HTERT RPE-1 (cell line): ENCODE measurements around the gene OTOGL.
"Not testable (repeated sequence)": the region's sequence is repeated elsewhere in the genome, so short reads cannot be mapped to it uniquely, and the experiment has no call there.

Experiments
- in situ Hi-C: fragments of 300-500 bp; cut with MboI; formaldehyde crosslinking; loops from 4 replicates; pipeline ENCODE4 v1.14.3; 2020; ENCODE audit warnings: low sequenced_read_pairs

Gene OTOGL, protein sequence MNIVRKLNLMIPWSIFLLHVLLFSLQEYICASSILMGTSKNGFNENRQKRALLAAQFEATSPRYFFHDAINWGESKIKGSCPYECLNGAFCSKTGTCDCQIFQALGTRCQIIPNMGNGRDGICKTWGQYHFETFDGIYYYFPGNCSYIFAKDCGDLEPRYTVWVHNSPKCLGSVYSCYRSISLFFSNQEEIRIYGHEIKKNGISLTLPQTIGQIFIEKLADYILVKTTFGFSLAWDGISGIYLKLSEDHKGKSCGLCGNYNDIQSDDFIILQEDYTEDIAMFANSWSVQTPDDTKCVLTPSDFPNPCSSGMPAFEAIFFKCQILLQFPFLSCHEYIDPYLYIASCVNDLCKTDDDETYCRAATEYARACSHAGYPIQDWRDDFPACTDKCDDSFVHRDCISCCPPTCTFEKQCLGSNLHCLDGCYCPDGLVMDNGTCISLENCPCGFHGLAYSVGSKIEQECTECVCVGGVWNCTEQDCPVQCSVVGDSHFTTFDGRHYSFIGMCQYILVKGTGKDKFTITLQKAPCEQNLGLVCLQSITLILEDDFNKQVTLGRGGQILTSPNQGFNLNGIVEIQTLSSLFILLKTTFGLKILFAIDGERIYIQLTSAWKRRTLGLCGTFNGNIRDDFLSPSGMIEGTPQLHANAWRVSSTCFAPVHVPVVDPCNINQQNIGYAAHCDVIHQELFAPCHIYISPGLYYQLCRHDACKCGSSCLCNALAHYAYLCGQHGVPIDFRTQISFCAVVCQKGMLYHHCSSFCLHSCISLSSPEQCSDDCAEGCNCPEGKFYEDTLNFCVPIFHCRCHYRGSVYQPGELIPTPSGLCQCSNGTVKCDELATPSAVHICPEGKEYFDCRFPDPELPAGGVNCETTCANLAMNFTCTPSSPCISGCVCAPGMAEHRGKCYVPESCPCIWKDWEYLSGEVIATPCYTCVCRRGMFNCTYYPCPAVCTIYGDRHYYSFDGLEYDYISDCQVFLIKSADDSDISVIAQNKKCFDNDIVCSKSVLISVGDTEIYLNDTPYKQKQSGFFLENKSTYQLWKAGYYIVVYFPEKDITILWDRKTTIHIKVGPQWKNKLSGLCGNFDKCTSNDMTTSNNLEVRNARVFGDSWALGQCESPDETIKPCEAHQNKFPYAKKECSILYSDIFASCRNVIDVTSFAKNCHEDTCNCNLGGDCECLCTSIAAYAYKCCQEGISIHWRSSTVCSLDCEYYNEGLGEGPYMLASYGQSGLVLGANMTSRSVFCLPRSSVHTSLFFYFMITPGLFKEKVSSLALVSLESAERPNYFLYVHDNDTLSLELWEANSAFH (N-terminal part only)

DNA sequence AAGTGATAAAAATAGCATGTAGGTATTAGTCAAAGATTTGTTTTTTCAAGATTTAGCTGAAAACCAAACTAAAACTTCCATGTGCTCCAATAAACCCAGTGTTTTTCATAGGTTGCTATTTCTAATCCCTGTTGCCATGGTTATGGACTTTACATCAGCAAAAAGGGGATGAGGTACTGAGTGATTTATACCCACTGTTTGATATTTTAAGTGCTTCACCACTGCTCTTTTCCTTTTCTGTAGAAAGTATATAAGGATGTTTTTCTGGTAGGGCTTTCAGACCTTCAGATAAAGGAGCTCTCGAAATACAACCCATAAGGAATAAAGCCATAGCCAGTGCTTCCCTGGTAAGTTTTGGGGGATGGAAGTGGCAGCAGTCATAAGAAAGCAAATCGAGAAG is at the start of gene OTOGL:
Gene OTOGL, plus strand, starts transcription at position 279 of the 400 bp plus-strand sequence. CDS start 109,895 bp downstream, outside the sequence.
- in situ Hi-C loops = no loop called here

DNA sequence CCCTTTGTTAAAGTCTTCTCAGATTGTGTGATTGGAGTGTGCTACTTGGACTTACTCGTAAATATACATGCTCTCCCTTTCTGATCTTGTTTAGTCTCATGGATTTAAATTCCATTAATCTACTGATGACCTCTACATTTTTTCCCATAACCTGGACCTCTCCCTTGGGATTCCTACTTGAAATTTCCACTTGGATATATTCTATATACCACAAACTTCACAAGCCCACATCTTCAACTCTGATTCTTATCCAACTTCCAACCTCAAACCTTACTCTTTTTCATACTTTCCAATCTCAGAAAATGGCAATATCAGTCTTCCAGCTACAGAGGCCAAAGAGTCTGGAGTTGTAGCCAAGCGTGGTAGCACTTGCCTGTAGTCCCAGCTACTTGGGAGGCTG is 49.1 kb upstream of the OTOGL start:
- in situ Hi-C loops = no loop called here

DNA sequence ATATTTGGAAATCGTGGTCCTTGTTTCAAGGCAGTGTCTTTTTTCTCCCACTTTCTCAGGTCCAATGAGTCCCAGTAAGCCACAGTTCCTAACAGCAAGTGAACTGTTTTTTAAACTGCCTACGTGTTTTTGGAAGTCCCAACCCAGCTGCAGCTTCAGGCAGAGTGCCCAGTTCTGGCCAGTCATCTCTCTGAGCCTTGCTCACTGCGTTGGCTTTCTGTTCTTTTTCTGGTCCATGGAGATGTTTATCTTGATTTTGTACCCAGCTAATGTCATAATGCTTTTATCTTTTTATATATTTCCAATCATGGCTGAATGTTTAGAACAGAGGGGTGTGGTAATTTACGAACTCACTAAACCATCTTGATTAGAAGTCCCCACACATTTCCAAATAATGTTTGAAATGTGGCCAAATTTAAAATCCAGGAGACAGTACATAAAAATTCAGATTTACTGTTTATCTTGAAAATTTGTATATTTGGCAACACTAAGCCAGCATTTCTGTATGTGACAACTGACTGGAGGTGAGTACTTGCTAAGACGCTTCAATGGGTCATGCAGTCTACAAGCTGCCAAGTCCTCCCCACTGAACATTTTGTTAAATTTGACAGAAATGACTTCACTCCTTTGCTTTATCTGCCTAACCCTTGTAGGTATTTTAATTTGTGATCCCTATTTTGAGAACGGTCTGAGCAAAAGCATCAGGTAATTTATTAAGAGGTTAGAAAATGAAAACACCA is 46.1 kb upstream of the OTOGL start:
- in situ Hi-C loops = no loop called here

DNA sequence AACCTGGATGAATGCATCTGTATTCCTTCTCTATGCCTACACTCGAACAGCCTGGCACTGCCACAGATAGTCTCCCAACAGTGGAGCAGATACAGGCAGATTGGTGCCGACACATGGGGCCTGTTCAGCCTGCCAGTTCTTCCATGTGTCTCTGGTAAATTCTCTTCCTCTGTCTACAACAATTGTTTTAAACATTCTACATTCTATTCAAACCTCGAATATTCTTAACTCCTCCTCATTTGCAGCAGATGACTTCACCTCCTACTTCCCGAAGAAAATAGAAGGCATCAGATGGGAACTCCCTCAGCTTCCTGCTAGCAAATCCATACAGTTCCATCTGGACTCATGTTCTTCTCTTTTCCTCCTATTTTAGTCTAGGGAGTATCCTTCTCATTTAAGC is 43.1 kb upstream of the OTOGL start:
- in situ Hi-C loops = no loop called here

DNA sequence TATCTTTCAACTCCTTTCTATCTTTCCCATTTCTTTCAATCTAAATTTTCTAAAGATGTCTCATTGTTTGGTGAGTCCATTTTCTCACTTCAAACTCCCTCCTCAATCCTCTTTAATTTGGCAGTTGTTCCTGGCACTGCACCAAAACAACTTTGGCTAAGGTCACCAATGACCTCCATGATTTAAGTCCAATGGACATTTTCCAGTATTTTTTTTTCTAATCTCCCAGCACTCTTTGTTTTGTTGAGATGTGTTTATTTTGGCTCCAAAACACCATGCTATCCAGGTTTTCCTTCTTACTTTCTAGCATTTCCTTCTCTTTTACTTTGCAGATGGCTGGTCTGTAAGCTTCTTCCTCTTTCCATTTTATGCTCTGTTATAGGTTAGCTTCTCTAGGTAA is 42.5 kb upstream of the OTOGL start:
- in situ Hi-C loops = no loop called here

DNA sequence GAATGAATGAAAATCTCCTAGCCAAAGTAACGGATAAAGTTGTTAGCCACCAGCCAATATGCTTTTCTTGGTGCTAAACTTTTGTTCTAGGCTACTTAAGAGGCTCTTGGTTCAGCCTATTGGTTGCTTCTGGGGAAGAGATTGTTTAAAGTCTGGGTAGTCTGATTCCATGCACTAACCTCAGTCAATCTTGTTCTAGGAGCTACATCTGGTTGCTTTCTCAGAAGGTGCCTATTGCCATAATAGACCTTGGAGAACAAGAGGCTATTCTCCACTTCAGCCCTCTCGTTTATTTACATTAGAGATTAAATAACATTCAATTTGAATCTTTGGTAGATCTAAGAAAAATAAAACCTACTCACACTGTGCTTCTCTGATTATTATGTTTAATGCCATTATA is 40.8 kb upstream of the OTOGL start:
- in situ Hi-C loops = no loop called here

DNA sequence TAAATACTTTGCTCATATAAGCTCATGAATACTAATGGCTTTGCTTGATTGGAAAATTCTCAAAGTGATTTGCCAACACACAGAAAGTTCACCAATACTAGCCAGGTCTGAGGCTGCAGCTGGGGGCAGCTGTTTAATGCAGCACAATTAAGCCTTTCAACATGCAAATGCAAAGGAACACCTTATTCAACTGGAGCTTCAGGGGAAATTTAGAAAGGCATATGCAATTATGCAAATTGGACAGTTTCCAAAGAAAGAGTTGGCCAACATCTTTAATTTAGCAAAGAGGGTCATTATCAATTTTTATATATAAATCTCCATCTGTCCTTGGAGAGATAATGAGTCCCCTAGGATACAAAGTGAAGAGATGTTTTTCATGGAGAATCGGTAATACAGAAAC is 40.2 kb upstream of the OTOGL start:
- in situ Hi-C loops = no loop called here

DNA sequence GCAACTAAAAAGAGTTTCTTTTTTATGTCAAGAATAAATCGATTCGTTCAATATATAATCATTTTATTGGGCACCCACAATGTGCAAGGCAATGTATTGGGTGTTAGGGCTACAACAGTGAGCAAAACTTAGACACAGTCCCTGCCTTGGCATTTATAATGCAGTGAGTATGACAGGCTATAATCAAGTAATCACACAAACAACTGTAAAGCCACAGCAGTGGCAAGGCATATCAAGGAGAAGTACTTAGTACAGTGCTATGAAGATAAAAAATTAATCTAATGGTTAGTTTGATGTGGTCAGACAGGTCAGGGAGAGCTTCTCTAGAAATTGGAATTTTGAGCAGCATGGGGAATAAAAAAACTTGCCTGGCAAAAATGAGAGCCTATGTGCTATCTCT is 39.5 kb upstream of the OTOGL start:
- in situ Hi-C loops = no loop called here

DNA sequence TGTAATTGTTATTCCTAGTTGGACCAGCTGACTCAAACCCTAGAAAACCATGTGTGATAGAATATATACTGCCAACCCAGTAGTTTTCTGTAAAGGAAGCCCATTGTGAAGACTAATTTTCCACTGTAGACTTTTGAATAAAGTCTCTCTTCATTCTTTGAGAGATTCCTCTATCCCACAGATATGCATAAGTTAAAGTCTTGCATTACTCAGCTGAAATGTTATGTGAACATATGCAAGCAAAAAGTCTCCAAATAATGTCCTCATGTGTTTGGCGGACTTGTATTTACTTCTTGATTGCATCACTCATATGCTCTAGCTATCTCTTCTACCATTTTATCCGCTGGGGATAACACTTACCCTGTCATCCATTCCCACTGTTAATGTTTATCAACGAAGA is 35.1 kb upstream of the OTOGL start:
- in situ Hi-C loops = no loop called here

DNA sequence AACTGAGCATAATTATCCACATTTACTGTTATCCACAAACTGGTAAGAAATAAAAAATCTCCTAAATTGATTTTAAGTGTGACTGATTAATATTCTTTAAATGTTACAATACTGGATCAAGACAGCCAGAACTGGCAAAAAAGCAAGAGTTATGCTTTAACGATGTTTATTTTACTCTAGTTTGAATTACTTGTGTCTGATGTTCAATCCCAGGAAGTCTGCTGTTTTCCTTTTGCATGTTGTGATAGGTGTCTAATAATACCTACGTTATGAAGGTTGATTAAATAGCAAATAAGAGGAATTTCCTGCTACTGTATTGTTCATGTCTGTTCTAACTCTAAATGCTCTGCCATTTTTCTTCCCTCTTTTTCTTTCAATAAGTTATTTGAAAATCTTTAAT is 34.4 kb upstream of the OTOGL start:
- in situ Hi-C loops = no loop called here

DNA sequence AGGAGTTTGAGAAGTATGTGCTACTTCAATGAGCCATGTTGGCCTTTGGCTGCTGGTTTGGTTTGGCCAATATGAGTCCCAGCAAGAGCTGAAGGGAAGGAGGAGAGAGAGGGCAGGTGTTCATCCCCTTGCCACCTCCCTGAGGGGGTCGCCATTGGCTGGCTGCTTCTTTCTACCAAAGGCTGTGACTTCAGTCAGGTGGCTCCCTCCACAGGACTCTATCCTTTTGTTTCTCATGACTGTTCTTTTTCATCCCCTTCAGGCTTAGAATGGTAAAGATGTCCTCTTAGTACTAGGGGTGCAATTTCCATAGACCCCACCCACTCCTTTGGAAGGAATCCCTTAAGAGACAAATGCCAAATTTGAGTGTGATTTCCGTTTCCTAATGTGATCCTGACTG is 31.2 kb upstream of the OTOGL start:
- in situ Hi-C loops = no loop called here

DNA sequence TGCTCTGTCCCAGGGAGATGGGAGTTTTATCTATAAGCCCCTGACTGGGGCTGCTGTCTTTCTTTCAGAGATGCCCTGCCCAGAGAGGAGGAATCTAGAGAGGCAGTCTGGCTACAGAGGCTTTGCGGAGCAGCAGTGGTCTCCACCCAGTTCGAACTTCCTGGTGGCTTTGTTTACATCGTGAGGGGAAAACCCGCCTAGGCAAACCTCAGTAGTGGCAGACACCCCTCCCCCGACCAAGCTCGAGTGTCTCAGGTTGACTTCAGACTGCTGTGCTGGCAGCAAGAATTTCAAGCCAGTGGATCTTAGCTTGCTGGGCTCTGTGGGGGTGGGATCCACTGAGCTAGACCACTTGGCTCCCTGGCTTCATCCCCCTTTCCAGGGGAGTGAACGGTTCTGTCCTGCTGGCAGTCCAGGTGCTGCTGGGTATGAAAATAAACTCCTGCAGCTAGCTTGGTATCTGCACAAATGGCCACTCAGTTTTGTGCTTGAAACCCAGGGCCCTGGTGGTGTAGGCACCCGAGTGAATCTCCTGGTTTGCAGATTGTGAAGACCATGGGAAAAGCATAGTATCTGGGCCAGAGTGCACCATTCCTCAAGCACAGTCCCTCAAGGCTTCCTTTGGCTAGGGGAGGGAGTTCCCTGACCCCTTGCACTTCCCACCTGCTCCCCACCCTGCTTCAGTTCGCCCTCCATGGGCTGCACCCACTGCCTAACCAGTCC is 15.3 kb upstream of the OTOGL start:
- in situ Hi-C loops = not testable (repeated sequence)

DNA sequence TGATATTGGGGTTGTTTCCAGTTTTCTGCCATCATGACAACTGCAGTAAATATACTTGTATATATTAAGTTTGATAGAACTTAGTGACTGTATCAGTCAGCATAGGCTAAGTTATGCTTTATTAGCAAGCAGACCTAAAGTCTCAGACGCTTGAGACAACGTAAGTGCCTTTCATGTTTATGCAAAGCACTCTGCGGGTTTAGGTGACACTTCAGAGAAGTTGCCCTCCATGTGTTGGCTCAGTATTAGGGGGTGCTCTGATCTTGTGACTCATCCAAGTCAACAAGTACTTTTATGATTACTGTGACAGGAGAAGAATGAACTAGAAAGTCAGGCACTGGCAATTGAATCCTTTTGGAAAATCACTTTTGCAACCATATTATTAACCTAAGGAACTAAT is 13.3 kb upstream of the OTOGL start:
- in situ Hi-C loops = no loop called here

DNA sequence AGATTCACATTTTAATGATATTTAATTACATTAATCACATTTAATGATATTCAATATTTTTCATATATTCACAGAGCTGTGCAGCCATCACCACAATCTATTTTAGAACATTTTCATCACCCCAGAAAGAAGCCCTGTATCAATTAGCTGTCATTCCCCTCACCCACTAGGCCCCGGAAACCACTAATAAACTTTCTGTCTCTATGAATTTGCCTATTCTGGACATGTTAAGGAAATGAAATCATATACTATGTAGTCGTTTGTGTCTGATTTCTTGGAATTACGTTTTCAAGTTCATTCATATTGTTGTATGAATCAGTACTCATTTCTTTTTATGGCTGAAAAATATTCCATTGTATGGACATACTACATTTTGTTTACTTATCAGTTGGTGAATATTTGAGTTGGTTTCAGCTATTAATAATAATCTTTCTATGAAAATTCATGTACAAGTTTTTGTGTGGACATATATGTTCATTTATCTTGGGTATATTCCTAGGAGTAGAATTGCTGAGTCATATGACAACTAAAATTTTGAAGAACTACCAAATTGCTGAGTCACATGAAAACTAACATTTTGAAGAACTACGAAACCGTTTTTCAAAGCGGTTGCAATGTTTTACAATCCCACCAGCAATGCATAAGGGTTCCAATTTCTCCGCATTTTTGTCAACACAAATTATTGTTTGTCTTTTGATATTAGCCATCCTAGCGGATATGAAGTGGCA is 11.7 kb upstream of the OTOGL start:
- in situ Hi-C loops = no loop called here

DNA sequence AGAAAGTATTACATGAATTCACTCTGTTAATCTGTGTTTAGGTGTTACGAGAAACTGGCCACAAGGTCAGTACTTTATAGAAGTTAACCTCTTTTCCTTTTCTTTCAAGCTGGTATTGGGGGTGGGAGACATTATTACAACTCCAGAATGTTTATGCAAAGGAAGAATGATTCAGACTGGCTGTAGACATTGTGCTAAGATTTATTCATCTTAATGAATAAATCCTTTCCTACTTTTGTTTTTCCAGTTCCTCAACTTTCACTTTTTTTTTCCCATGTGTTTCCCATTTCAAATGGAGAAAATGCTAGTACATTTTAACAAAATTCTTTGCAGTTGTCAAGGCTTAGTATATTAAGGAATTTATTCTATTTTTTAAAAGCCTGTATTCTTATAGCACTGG is 1.3 kb downstream of the OTOGL start:
- in situ Hi-C loops = no loop called here

DNA sequence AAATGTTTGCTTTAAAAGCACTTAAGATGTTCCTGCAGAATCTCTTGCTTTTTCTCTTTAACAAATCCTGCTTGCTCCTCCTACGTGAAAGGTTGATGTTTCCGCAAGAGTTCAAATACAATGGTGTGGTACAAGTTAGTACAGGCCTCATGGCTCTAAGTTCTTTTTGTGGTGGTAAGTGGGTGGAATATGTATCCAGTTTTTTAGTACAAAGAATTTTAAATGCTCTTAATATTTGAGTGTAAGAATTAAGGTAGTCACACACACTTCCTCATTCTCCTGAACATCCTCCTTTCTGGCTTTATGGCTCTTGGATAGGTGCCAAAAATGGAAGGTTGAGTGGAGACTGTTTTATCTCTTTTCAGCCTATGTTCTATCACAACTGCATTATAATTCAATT is 1.8 kb downstream of the OTOGL start:
- in situ Hi-C loops = no loop called here

DNA sequence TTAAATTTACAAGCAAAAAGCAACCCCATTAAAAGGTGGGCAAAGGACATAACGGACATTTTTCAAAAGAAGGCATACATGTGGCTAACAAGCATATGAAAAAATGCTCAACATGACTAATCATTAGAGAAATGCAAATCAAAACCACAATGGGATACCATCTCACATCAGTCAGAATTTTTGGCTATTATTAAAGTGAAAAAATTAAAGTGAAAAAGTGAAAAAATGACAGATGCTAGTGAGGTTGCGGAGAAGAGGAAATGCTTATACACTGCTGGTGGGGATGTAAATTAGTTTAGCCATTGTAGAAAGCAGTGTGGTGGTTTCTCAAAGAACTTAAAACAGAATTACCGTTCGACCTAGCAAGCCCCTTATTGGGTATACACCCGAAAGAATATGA is 7.9 kb downstream of the OTOGL start:
- in situ Hi-C loops = no loop called here

DNA sequence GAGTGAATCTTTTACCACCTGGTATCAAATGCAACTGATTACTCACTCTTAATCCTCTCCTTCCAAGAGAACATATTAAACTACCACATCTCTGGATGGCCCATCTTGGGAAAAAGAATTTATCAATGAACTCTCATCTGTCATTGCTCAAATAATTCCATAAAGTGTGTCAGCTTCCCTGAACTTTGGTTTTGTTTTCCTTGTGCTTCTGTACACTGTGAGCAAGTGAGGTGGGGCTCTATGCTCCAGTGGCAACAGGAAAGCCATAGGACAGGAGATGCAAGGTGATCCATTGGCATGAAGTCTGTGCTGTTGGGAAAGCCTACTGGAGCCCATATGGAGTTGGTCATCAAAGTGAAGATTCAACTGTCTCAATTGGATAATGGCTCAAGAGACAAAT is 17.4 kb downstream of the OTOGL start:
- in situ Hi-C loops = no loop called here
